Islet precursor cell (in vitro differentiated cells): ENCODE measurements around the gene FOXO3.
A peak's percentile ranks its signal among the peaks of the same experiment; 100 is the strongest.

Experiments
- DNase-seq: peaks from one replicate; pipeline ENCODE4 v3.0.0-alpha.2; 2018

The FOXO3 gene

DNA sequence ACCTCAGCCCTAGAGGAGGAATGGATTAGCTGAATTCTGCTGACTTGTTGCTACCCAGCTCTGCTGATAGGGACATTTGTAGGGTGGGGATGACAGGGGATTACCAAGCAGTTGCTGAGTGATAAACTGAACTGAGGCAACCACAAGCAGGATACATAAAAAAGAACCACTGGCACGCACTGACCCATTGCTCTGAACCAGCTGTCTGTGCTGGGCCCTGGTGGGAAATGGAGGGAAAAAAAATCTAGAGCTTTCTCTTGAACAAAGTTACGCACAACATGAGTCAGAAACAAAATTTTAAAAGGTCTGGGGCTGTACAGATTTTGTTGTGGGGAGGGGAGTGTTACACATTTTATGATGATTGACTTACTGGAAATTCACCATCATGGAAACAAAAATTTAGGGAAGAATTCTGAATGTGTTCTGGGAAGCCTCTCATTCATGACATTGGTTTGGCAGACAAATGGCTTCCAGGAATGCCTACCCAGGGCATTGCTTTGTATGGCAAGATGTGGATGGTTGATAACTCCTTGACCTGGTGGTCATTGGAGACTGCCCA is 37.7 kb downstream of the FOXO3 start:
- DNase-seq, result peak; percentile 63

DNA sequence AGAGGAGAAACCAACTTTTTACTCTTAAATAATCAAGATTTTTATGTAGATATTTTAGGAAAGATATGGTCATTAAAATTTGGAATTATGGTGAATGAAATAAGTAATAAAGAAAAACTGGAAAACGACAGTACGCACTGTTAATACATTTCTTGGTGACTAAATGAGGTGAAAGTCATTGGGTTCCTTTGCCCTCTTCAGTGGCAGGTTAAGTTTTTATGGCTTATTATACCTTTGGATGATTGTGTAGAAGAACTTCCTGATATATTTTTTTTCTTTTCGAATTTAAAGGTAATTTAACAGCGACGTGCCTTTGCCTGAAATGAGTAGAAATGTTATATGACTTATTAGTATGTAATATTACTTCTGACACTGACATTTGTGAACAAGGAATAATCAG is 43.4 kb downstream of the FOXO3 start:
- DNase-seq, result no peak

DNA sequence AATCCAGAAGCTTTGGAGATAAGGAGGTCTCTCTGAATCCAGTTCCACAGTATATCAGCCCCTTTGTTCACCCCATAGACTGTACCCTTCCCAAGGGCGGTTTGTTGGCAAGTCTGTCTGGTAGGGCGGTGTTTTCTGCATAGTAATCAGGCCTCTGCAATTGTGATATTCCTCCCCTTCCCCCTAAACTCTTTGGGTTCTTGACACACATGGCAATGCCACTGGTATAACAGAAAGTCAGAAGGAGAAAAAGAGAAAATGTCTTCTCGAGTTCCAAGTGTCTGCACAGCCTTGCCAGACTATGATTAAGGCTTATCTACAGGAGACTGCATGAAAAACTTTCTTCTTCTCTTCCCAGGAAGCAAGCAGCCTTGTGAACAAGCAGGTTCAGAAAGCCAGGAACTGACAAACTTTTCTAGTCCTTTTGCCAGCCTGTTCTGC is 45.6 kb downstream of the FOXO3 start:
- no peak for DNase-seq

DNA sequence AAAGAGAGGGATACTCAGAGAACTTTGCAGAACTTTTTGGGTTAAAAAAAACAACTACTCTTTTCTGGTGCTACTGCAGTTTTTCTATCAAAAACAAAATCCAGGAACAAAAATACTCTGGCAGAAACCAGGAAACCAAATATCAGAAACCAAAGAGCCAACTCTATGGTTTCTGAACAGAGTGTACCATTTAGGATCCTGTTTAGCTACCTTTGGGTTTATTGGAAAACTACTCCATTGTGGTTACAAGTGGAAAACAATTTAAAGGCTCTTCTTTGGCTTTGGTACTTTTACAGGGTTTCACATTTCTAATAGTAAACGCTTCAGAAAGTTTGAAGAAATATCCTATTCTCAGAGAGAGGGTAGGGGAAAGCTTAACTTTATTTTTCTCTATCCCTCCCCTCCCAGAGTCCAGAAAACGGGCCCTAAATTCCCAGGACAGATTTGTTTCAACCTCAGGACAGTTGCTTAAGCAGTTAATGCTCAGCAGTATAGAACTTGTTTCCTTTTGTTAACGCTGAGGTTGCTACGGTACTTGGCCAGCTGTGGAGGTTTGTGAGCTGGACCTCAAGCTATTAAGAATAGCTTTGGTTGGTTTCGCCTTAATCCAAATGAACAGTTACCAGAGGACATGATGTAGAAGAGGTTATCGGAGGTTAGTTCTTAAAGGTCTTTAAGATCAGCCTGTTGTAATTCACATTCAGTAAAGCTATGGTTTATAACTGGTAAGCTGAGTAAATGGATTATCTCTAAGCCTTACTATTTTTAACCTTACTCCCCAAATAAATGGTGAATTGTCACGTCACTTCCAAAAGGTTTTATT is 47.9 kb downstream of the FOXO3 start:
- DNase-seq, result no peak

DNA sequence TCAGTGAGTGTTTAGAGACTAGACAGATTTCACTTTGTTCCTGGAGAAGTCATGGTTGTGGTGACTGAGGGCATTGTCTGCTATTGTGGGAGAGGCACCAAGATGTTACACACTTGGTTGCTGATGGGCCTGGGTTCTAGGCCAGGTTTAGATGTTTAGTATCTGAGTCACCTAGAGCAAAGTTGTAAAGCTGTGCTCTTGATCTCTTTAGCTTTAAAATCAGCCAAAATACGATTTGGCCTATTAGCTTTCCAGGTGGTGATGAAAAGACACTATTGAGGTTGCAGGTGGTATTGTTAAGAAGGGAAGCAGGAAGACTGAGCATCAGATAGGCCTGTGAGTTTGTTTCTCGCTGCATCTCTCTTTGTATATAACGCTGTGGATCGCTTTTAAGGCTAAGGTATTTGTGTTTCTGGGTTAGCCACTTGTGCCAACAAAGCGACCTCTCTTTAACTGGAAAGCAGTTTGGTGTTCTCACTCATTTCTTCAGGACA is 48.6 kb downstream of the FOXO3 start:
- peak; percentile 77 for DNase-seq

DNA sequence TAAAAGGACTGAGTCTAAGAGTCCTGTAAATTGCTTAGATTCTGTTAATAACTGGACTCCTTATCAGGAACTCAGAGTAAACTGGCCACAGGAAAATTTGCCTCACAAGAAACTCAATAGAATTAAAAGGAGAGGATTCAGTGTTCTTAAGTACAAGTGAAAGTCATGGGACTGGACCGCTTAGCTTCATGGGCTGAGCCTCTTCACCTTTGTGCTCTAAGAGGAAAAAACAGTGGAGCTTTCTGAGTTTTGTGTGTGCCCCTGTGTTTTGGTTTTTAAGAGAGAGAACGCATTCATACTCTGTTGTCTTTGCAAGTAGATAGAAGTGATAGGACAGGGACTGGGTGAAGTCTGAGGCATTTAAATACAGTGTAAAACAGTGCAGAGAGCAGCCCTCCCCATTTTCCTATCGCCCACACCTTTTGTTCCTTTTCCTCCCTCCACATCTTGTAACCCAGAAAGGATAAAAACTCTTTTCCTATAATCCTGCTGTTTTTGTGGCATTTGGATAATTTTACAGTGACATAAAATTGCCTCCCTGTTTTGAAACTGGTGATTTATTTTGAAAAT is 49.6 kb downstream of the FOXO3 start:
- DNase-seq, result no peak

DNA sequence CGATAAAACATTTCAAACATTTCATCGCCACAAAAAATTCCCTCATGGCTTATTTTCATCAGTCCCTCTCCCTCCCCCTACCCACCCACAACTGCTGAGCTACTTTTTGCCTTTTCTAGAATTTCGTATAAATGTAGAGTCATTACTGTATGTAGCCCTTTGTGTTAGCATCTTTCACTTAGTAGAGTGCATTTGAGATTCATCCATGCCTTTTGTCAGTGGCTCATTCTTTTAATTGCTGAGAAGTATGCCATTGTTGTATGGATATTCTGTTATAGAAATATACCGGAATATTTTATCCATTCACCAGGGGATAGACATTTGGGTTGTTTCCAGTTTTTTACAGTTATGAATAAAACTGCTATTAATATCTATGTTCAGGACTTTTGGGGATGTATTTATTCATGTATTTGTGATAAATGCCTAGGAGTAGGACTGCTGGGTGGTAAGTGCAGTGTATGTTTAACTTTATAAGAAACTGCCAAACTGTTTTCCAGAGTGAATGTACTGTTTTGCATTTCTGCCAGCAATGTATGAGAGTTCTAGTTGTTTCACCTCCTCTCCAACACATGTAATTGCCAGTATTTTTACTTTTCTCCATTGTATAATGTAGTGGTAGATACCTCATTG is 50.4 kb downstream of the FOXO3 start:
- DNase-seq, result no peak

DNA sequence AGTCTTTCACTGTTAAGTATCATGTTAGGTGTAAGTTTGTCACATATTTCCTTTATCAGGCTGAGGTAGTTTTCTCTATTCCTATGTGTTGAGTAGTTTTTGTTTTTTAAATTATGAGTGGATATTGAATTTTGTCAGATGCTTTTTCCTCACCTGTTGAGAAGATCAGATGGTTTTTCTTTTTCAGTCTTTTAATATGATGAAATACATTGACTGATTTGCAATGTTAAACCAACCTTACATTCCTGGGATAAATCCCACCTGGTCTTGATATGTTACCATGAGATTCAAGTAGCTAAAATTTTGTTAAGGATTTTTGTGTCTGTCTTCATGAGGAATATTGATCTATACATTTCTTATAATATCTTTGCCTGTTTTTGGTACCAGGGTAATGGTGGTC is 52.1 kb downstream of the FOXO3 start:
- DNase-seq, result no peak

DNA sequence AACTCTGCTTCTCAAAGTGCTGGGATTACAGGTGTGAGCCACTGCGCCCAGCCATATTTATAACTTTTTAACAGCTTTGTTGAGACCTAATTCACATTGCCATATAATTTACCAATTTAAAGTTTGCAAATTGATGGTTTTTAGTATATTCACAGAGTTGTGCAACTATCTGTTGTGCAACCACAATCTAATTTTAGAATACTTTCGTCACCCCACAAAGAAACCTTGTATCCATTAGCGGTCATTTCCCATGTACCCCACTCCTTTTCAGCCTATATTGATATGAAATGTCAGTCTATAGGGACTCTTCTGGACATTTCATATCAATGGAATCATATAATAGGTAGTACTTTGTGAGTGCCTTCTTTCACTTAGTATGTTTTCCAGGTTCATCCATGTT is 55.8 kb downstream of the FOXO3 start:
- DNase-seq, result no peak

DNA sequence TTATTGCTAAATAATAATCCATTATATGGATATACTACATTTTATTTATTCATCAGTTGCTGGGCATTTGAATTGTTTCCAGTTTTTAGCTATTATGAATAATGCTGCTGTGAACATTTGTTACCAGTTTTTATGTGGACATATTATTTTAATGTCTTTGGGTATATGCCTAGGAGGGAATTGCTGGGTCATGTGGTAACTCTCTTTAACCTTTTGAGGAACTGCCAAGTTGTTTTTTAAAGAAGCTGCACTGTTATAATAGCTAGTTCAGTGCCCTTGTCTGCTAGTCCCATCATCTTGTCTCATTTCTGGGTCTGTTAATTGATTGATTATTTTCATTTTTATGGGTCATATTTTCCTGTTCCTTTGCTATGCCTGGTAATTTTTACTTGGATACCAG is 56.3 kb downstream of the FOXO3 start:
- DNase-seq, result no peak

DNA sequence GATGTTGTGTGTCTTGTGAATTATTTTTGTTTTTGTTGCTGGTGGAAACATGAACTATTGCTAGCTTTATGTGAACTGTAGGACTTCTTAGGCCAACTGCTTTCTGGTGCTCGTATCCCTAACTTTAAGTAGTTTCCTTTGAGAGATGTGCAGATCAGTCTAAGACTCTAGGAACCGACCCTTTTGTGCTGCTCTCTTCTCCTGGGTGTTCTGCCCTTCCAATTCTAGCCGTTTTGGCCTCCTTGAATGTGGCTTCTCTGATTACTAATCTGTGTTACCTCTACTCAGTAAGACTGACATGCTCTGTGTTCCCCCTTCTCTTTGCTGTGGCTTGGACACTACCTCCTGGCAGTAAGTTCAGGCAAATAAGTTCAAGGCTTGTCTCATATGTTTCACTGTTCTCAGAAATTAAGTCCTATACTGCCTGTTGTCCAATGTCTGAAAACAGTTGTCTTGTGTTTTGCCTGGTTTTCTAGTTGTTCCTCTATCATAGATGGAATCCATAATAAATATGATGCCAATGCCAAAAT is 58.0 kb downstream of the FOXO3 start:
- no peak for DNase-seq

DNA sequence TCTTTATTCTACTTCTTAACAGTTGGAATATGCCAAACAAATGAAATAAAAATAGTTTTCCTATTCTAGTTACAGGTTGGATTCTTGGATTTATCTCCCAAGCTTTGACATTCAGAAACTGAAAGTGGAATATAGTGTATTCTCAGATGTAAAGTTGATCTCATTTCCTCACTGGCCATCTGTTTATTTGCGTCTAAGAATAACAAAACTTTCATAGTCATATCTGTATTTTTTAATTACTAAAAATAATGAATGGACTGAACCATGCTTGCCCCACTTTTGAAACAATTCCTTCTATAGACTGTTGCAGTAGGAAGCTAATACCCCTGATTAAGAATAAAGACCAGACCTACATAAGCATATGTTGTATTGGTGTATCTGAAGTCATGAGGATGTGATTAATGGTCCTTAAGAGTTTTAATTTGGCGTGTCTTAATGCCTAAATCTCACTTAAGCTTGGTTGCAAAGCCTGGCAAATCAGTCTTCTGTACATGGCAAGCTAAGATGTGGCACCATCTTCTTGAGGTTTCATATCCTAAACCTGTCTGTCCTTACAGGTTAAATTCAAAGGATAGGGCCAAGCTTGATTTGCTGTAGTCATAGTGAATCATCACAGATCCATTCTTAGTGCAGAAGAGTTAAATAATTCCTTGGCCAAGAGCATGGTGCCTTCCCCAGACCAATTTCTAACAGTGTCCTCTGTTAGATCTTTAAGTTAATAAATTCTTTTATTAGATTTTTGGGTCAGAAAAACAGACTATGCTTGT is 58.9 kb downstream of the FOXO3 start:
- no peak for DNase-seq

DNA sequence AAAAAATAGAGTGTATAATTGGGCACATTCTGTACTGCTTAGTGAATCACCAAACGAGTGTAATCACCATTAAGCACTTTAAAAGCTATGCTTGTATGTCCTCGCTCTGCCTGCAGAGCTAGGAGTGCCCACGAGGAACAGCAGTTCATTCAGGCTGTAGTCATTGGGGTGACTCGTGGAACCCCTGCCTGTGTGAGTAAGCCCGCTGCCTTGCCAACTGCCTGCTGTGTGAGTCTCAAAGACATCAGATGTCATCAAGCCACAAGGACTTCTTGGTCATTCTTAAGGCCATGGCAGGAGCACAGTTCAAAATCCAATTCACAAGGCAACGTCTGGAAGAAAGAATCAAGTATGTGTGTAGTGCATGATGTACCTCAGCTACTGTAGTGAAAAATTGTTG is 60.4 kb downstream of the FOXO3 start:
- peak; percentile 89 for DNase-seq

DNA sequence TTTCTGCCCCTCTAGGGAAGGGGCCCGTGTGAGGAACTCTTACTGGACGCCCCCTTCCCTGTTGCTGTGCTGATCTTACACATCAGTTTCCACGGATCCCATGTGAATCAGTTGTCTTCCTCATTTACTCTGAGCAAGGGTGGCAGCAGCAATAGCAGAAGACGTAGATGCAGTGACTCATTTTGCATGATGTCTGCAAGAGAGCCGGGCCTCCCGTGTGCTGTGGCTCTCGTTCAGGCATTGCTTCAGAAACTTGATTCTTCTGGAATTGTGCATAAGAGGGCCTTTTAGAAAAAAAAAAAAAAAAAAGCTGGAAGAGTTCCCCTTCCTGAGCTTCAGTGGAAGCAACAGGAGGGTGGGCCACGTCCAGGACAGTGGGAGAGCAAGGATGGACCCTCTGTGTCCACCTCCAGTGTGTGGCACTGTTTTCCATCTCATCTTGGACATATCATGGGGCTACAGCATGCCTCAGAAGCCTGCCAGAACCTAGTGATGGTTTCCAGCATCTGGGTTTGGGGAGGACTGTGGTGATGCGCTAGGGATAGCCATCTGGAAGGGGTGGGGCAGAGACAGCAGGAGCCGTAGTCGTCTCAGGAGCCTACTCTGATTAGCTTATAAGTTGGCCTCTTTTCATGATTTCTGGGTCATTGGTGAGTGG is 62.1 kb downstream of the FOXO3 start:
- DNase-seq, result no peak

DNA sequence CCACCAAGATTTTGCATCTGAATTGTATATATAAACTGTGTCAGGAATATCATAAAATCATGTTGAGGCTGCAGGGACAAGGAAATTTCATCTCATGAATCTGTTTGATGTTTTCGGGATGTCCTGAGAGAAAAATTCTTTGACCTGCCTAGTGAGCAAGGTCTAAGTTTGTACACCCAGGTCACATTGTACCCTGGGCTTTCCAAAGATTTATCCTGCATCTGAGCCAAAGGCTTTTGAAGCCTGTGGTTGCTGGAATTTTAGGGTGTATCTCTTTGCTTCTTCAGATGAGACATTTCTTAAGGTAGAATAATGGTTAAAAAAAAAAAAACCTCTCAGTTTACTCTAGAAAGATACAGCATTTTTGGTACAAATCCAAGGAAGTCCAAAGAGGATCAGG is 63.3 kb downstream of the FOXO3 start:
- DNase-seq, result no peak

DNA sequence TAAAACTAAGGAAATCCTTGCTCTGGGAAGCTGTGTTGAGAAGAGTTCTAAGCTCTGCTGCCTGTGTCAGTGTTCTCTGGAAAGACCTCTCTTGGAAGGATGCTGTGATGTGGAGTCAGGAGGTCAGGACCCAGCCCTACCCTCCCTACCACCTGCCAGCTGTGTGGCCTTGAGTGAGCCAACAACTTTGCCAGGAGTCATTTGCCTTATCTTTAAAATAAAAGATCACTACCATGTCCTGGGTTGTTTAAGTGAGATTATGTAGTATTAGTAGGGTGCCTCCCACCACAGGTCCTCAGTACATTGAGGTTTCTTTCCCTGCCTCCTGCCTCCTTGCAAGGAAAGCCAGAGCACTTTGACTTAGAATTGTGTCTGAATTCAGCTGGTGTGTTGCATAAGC is 64.9 kb downstream of the FOXO3 start:
- no peak for DNase-seq

DNA sequence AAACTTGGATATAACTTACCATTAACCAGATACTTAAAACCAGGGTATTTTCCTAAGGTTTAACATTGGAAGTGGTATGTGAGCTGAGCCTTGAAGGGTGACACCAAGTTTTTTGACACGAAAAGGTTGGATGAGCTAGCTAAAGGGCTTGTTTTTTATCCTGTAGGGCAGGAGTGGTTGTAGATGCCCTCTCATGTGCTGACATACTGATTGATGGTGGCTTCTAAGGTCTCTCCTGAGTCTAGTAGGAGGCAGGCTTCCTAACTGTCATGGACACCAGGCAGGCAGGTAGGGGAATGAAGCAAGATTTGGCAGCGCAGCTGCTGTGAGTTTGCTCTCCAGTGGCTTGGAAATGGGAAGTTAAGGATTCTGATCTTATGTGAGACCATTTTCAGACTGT is 66.1 kb downstream of the FOXO3 start:
- no peak for DNase-seq

DNA sequence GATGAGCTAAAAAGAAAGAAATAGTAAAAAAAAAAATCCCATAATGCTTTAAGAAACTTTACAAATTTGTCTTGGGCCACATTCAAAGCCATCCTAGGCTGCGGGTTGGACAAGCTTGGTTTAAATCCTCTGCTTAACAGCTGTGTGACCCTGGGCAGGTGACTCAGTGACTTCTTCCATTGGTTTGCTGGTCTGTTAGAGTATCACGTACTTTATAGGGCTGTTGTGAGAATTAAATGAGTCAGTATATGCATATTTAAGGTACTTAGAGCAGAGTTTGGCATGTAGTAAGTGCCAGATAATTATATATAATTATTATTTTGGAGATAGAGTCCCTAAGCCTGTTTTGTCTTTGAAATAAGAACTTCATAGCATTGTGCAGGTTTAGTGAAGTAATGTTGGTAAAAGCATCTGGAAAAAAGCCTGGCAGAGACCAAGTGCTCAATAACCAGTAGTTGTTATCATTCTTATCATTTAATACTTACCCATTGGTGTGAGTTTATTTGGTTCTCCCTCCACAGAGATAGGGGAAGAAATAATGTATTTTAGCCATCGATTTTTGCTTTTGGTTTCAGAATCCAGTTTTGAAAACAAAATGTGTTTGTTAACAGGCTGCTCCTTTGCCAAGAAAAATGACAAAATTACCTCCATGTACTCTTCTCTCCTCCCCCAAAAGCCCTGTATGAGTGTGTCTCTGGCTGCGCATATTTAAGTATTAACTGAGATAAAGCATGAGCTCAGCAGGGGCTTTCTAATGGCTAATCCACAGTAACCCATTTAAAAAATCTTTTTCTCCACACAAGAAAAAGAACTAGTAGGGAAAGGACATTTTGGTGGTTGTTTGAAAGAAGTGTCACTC is 67.2 kb downstream of the FOXO3 start:
- DNase-seq, result no peak

DNA sequence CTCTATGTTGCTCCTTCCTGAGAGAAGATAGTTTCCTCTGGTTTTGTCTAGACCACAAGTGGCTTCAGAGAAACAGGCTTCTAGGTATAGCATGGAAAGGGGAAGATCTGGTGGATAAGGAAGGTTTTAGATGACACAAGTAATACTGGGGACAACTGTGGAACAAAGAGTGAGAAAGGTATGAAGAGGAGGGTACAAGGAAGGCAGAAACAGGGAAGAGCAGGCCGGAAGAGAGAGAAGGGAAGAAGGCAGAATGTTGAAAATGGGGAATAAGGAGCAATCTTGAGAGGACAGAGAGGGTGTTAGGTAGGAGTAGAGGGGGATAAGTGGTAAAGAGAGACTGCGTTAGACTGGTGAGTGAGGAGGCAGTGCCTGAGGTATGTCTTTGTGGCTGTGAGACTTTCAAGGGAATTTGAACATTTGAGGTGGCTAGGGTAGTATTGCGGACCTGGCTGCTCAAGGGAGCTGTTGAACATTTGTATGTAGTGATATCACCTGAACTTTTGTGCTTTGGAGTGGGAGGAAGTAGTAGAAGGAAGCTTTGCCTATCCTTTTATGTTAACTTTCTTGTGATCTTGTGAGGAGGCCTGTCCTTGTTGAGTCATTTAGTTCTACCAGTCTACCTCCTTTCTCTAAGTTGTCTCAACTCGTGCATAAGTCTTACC is 69.5 kb downstream of the FOXO3 start:
- DNase-seq, result peak; percentile 68

DNA sequence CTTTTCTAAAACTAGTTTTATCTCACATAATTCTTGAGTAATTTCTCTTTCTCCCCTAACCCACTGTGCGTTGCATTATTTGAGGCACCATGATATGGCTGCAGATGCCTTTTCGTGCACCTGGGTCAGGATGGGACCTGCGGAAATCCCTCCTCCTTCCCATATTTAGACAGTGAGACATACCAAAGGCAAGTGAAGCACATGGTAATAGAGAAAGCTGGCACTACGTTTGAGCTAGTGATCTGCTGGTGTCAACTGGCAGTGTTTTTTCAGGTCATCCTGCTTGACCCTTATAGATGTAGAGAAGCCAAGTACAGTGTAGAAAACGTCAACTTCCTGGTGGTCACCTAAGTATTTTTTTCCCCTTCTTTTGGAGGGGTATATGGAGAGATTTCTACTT is 71.7 kb downstream of the FOXO3 start:
- DNase-seq, result no peak

DNA sequence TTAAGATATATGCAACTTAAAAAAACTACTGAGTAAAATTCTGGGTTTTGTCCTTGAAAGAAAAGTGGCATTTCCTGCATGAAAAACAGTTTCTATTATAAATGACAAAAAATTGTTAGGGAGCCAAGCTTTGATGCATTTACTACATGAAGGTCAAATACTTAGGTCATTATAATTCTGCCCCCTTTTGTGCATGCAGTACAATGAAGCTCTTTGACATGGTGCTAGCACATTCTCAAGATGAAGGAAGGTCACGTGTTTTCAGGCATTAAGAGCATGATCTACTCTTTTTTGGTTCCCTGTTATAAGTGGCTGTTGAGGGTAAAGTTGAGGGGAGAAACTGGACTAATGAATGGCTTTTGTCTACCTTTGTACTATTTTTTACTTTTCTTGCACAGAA is 72.7 kb downstream of the FOXO3 start:
- DNase-seq, result no peak
